Colonic mucosa (tissue), 4 donors: ENCODE data around the gene PGF. TPM values are rescaled to one million over a fixed set of nuclear protein-coding genes. Genes with fewer than 3 reads are reported as not detected.

ENCODE experiments used
- DNase-seq: peaks from one replicate; pipeline ENCODE4 v3.0.0-alpha.2; 2020
- H3K27ac ChIP-seq: fragments of 200-600 bp; one replicate; pipeline ENCODE4 v1.8.0; 2021
- H3K27me3 ChIP-seq: fragments of 200-600 bp; one replicate; pipeline ENCODE4 v1.8.0; 2021
- H3K36me3 ChIP-seq: fragments of 200-600 bp; one replicate; pipeline ENCODE4 v1.8.0; 2021
- H3K4me1 ChIP-seq: fragments of 200-600 bp; one replicate; pipeline ENCODE4 v1.8.0; 2021; ENCODE audit warnings: mild to moderate bottlenecking
- H3K4me3 ChIP-seq: fragments of 200-600 bp; one replicate; pipeline ENCODE4 v1.8.0; 2021
- H3K9ac ChIP-seq, 2 donors: one replicate each; pipeline ENCODE4 v1.7.0; 2013; ENCODE audit warnings: control low read depth in 2 of 2, low read depth in 2 of 2, low read length in 2 of 2
- H3K9me3 ChIP-seq: fragments of 200-600 bp; one replicate; pipeline ENCODE4 v1.8.0; 2021
- CTCF ChIP-seq: fragments of 200-600 bp; IDR thresholded peaks from one replicate; pipeline ENCODE4 v1.8.0; 2022; ENCODE audit warnings: antibody characterized with exemption, mild to moderate bottlenecking
- intact Hi-C: fragments of 100-400 bp; cut with DNase I; formaldehyde crosslinking; loops from one replicate; pipeline ENCODE4 v1.14.1; 2022
- total RNA-seq, 2 donors: library from RNA; stranded (reverse); fragmentation: NEBNext Ultra II Directional in 1 of 2; extraction: Animal tissue kit (Norgen Biotek cat#: 25700) in 1 of 2; gene quantifications; one replicate each; pipeline ENCODE4 v1.2.1, GENCODE V29; 2021
- donor health status: healthy.
- donor health status: DM: no; HTN: no; CAD: no.
- donor health status: DM: no; HTN: no; CAD: no.

PGF gene
- total RNA-seq, 2 donors from 2014 or later, result 0.57 to 2.2 TPM

GRCh38 chr14:74905595-74906142, 49.7 kb downstream of the PGF start:
- peak; percentile 93 for TF ChIP-seq CTCF
- intact Hi-C loops, result loop anchor here (2.0 kb wide), 1 partner anchor 45 kb away; no protein-coding TSS in a partner anchor
- Histone ChIP-seq H3K4me3 (no peak overlapping the region), H3K9ac (no peak overlapping the region), H3K27me3 (no peaks in the 10 kb centered on the region), H3K9me3 (no peaks in the 10 kb centered on the region), H3K36me3 (peaks cover 17% of the 10 kb centered on the region), H3K4me1 (peaks cover 3% of the 10 kb centered on the region), H3K27ac (no peak overlapping the region)
- DNase-seq, result peak; percentile 78

GRCh38 chr14:74904635-74905503, 50.5 kb downstream of the PGF start:
- Histone ChIP-seq H3K27me3 (no peaks in the 10 kb centered on the region), H3K9ac (no peak overlapping the region), H3K36me3 (peaks cover 25% of the 10 kb centered on the region), H3K4me1 (peaks cover 3% of the 10 kb centered on the region), H3K27ac (no peak overlapping the region), H3K9me3 (no peaks in the 10 kb centered on the region), H3K4me3 (no peak overlapping the region)
- DNase-seq, result no peak
- no peak for TF ChIP-seq CTCF
- intact Hi-C loops, result loop anchor here (2.0 kb wide), 1 partner anchor 44 kb away; no protein-coding TSS in a partner anchor

- Histone ChIP-seq H3K9ac (no peak overlapping the region), H3K27me3 (no peaks in the 10 kb centered on the region), H3K36me3 (peaks cover 38% of the 10 kb centered on the region), H3K27ac (no peak overlapping the region), H3K4me1 (peaks cover 3% of the 10 kb centered on the region), H3K4me3 (no peak overlapping the region), H3K9me3 (no peaks in the 10 kb centered on the region)
- intact Hi-C loops, result no loop called here
- TF ChIP-seq CTCF, result no peak
- DNase-seq, result no peak
These were observed 52.3 kb downstream of the PGF start for GRCh38 chr14:74902941-74903705.

- no peak overlapping the region for H3K4me3 ChIP-seq
- DNase-seq, result no peak
- no peaks in the 10 kb centered on the region for H3K9me3 ChIP-seq
- H3K27ac ChIP-seq, result no peak overlapping the region
- TF ChIP-seq CTCF, result no peak
- peaks cover 63% of the 10 kb centered on the region for H3K36me3 ChIP-seq
- intact Hi-C loops, result no loop called here
- H3K27me3 ChIP-seq, result no peaks in the 10 kb centered on the region
- no peaks in the 10 kb centered on the region for H3K4me1 ChIP-seq
- no peak overlapping the region for H3K9ac ChIP-seq
These were observed 56.7 kb downstream of the PGF start for GRCh38 chr14:74898694-74899093.

GRCh38 chr14:74898083-74898482, 57.3 kb downstream of the PGF start:
- H3K4me1 ChIP-seq, result no peaks in the 10 kb centered on the region
- H3K9ac ChIP-seq, result no peak overlapping the region
- H3K4me3 ChIP-seq, result no peak overlapping the region
- H3K36me3 ChIP-seq, result peaks cover 67% of the 10 kb centered on the region
- H3K27ac ChIP-seq, result no peak overlapping the region
- intact Hi-C loops, result no loop called here
- DNase-seq, result no peak
- no peaks in the 10 kb centered on the region for H3K9me3 ChIP-seq
- TF ChIP-seq CTCF, result no peak
- H3K27me3 ChIP-seq, result no peaks in the 10 kb centered on the region
